Keratinocyte (primary cell): ENCODE results near the gene KRTAP13-3. TPM values are rescaled to one million over a fixed set of nuclear protein-coding genes. Genes with fewer than 3 reads are reported as not detected.

Source experiments
- DNase-seq: peaks from one replicate; pipeline ENCODE4 v3.0.0-alpha.2; 2011; ENCODE audit warnings: low read depth, missing footprints, low spot score
- FAIRE-seq: peaks from 2 replicates; lab custom pipeline; 2011; peaks lifted over from hg19 to GRCh38; lab: Jason Lieb, UNC
- H2AFZ ChIP-seq: 2 replicates; pipeline ENCODE4 v1.6.0; 2012; ENCODE audit warnings: low read length, control low read depth, inconsistent platforms; ENCODE audit not compliant: control insufficient read depth
- H3K27ac ChIP-seq: 2 replicates; pipeline ENCODE4 v1.5.1; 2011; ENCODE audit warnings: low read length; ENCODE audit not compliant: control insufficient read depth, insufficient read depth
- H3K27me3 ChIP-seq: 3 replicates; pipeline ENCODE4 v1.6.0; 2011; ENCODE audit warnings: low read length; ENCODE audit not compliant: control insufficient read depth, insufficient read depth; ENCODE audit errors: extremely low read depth
- H3K36me3 ChIP-seq, 2 experiments: 2 replicates in 1 of 2; 3 replicates in 1 of 2; pipeline ENCODE4 v1.5.1; 2011; ENCODE audit warnings: low read length in 2 of 2, mild to moderate bottlenecking in 1 of 2; ENCODE audit not compliant: control insufficient read depth in 2 of 2, insufficient read depth in 2 of 2; ENCODE audit errors: extremely low read depth in 1 of 2
- H3K4me1 ChIP-seq: 3 replicates; pipeline ENCODE4 v1.5.1; 2011; ENCODE audit warnings: low read length; ENCODE audit not compliant: control insufficient read depth, insufficient read depth; ENCODE audit errors: extremely low read depth
- H3K4me2 ChIP-seq: 3 replicates; pipeline ENCODE4 v1.6.0; 2011; ENCODE audit warnings: low read depth, low read length; ENCODE audit not compliant: control insufficient read depth, insufficient read depth; ENCODE audit errors: extremely low read depth
- H3K4me3 ChIP-seq, 3 experiments: fragments of 200-600 bp in 1 of 3; sonication (generic) in 1 of 3; 2 replicates in 2 of 3; 3 replicates in 1 of 3; pipeline ENCODE4 v1.5.1; 2011 to 2016; ENCODE audit warnings: low read length in 3 of 3, mild to moderate bottlenecking in 3 of 3, control low read depth in 2 of 3, inconsistent platforms in 1 of 3, low read depth in 1 of 3, mixed read lengths in 1 of 3, mixed run types in 1 of 3, moderate library complexity in 1 of 3; ENCODE audit not compliant: control insufficient read depth in 2 of 3, insufficient read depth in 2 of 3; ENCODE audit errors: extremely low read depth in 1 of 3
- H3K79me2 ChIP-seq: 2 replicates; pipeline ENCODE4 v1.6.0; 2012; ENCODE audit warnings: low read length; ENCODE audit not compliant: control insufficient read depth, insufficient read depth
- H3K9ac ChIP-seq: 3 replicates; pipeline ENCODE4 v1.6.0; 2011; ENCODE audit warnings: low read length; ENCODE audit not compliant: control insufficient read depth, insufficient read depth; ENCODE audit errors: extremely low read depth
- H3K9me1 ChIP-seq: 3 replicates; pipeline ENCODE4 v1.6.0; 2011; ENCODE audit warnings: low read length; ENCODE audit not compliant: control insufficient read depth, insufficient read depth; ENCODE audit errors: extremely low read depth
- H3K9me3 ChIP-seq: 2 replicates; pipeline ENCODE4 v1.5.1; 2012; ENCODE audit warnings: low read depth, low read length; ENCODE audit not compliant: control insufficient read depth
- H4K20me1 ChIP-seq: 3 replicates; pipeline ENCODE4 v1.6.0; 2011; ENCODE audit warnings: low read length; ENCODE audit not compliant: control insufficient read depth, insufficient read depth; ENCODE audit errors: extremely low read depth
- EZH2 ChIP-seq: IDR thresholded peaks from one replicate; pipeline ENCODE4 v1.6.1; 2012; ENCODE audit warnings: inconsistent platforms, mild to moderate bottlenecking, low read length, moderate library complexity
- dilution Hi-C: fragments of 300-500 bp; cut with MboI; formaldehyde crosslinking; loops from one replicate; pipeline ENCODE4 v1.7.0; 2020; ENCODE audit warnings: low sequenced_read_pairs; ENCODE audit not compliant: extremely low pct_ligation_motif_present
- polyA plus RNA-seq, 5 experiments: library from polyadenylated mRNA; depleted of rRNA in 3 of 5; stranded (reverse) in 3 of 5; stranded (forward) in 1 of 5; unstranded in 1 of 5; fragments of >200 nt; gene quantifications; 1 replicate in 1 of 5; 2 replicates in 3 of 5; 3 replicates in 1 of 5; pipeline versions ENCODE4 v1.2.1 to v1.2.3, GENCODE V29; 2011 to 2012; ENCODE audit warnings: missing spikeins in 2 of 5, low read depth in 1 of 5, low replicate concordance in 1 of 5
- TF ChIP-seq, protein P1 (sequence below), 3 experiments: IDR thresholded peaks in 1 of 3; conservative IDR thresholded peaks in 1 of 3; optimal IDR thresholded peaks in 1 of 3; 2 replicates in 2 of 3; 3 replicates in 1 of 3; pipeline versions ENCODE3 to v1.5.1; 2011; ENCODE audit warnings: low read length in 3 of 3, mild to moderate bottlenecking in 3 of 3, moderate library complexity in 2 of 3, control low read depth in 1 of 3, inconsistent platforms in 1 of 3; ENCODE audit not compliant: insufficient read depth in 2 of 3; ENCODE audit errors: extremely low read depth in 1 of 3

The KRTAP13-3 gene
- polyA plus RNA-seq, 1 donor (not counting 4 experiments of a cell fraction or from before 2014, with no cell fraction given): not detected

DNA sequence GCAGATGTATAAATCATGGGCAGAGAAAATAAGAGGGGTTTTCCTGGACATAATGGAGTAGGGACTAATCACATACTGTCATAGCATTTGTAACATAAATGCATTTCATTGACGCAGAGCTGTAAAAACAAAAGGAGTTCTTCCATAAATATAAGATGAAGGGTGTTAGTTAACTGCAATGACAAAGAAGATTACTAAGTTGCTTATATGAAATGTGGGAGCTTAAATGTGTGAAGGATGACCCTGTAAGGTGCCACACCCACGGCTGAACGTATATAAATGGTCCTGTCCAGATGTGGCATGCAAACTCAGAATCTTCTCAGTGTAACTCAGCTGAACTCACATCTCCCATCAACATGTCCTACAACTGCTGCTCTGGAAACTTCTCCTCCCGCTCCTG is 30.0 kb downstream of the KRTAP13-3 start, which contains the start of gene KRTAP13-1:
TSS of gene KRTAP13-1 (plus strand) at position 301 of the 400 bp plus-strand sequence. CDS start at position 357, 56 bp downstream.
- H4K20me1 ChIP-seq: no peaks in the 10 kb centered on the region
- TF ChIP-seq, protein P1, sequence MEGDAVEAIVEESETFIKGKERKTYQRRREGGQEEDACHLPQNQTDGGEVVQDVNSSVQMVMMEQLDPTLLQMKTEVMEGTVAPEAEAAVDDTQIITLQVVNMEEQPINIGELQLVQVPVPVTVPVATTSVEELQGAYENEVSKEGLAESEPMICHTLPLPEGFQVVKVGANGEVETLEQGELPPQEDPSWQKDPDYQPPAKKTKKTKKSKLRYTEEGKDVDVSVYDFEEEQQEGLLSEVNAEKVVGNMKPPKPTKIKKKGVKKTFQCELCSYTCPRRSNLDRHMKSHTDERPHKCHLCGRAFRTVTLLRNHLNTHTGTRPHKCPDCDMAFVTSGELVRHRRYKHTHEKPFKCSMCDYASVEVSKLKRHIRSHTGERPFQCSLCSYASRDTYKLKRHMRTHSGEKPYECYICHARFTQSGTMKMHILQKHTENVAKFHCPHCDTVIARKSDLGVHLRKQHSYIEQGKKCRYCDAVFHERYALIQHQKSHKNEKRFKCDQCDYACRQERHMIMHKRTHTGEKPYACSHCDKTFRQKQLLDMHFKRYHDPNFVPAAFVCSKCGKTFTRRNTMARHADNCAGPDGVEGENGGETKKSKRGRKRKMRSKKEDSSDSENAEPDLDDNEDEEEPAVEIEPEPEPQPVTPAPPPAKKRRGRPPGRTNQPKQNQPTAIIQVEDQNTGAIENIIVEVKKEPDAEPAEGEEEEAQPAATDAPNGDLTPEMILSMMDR (optimal IDR thresholded peaks at IDR 0.05 in 1 of 3, IDR thresholded peaks at IDR 0.05 in 1 of 3, conservative IDR thresholded peaks at IDR 0.05 in 1 of 3; ENCODE audit: extremely low read depth in 1 of 3, insufficient read depth in 2 of 3, low read length in 3 of 3): no peak
- TF ChIP-seq EZH2: no peak
- no peaks in the 10 kb centered on the region for H3K9me3 ChIP-seq
- no peaks in the 10 kb centered on the region for H3K4me1 ChIP-seq
- DNase-seq (no peak), FAIRE-seq (no peak)
- dilution Hi-C loops: no loop called here
- no peaks in the 10 kb centered on the region for H3K79me2 ChIP-seq
- no peak within 1 kb of the TSS for H3K9ac ChIP-seq
- H3K4me2 ChIP-seq: no peak within 1 kb of the TSS
- H2AFZ ChIP-seq: no peak within 1 kb of the TSS
- H3K9me1 ChIP-seq: no peaks in the 10 kb centered on the region
- no peaks in the 10 kb centered on the region for H3K27me3 ChIP-seq
- no peak within 1 kb of the TSS for H3K27ac ChIP-seq
- H3K36me3 ChIP-seq: no peaks in the 10 kb centered on the region
- no peak within 1 kb of the TSS for H3K4me3 ChIP-seq

DNA sequence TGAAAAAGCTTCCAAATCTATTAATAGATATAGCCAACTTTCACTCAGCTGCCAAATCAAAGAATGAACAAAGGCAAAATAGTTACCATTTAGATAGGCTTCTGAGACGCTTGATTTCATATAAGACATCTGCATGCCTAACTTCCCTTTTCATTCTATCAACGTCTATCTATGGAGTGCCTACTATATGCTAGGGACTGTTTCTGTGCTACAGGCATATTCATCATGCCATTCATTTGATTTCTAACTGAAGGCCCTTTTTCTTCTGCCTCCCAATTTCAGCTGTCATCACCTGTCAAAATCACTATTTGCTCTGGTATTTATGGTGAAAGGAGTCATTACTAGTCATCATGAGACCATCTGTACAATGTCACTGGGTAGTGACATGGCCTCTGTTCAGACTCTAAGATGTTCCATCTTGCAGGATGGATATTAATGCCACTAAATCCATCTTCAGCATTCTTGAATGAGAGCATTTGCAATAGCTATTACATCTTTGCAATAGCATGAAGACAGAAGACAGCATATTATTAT is 34.2 kb downstream of the KRTAP13-3 start:
- Histone ChIP-seq H3K9me3 (no peaks in the 10 kb centered on the region), H3K79me2 (no peaks in the 10 kb centered on the region), H3K4me1 (no peaks in the 10 kb centered on the region), H3K9me1 (no peaks in the 10 kb centered on the region), H2AFZ (no peak overlapping the region), H3K4me2 (no peak overlapping the region), H3K4me3 (no peak overlapping the region), H4K20me1 (no peaks in the 10 kb centered on the region), H3K27ac (no peak overlapping the region), H3K27me3 (no peaks in the 10 kb centered on the region), H3K9ac (no peak overlapping the region), H3K36me3 (no peaks in the 10 kb centered on the region)
- TF ChIP-seq, protein P1 (optimal IDR thresholded peaks at IDR 0.05 in 1 of 3, IDR thresholded peaks at IDR 0.05 in 1 of 3, conservative IDR thresholded peaks at IDR 0.05 in 1 of 3; ENCODE audit: extremely low read depth in 1 of 3, insufficient read depth in 2 of 3, low read length in 3 of 3): no peak
- TF ChIP-seq EZH2: no peak
- DNase-seq (no peak), FAIRE-seq (no peak)
- dilution Hi-C loops: no loop called here
